GM19238 (cell line): ENCODE results near the gene PTH2.
A peak's percentile ranks its signal among the peaks of the same experiment; 100 is the strongest.
"Not testable (repeated sequence)": the region's sequence is repeated elsewhere in the genome, so short reads cannot be mapped to it uniquely, and the experiment has no call there.

Source experiments
- DNase-seq: peaks from one replicate; pipeline ENCODE4 v3.0.0; 2011; ENCODE audit warnings: low spot score; ENCODE audit not compliant: insufficient read length

The PTH2 gene

GRCh38 chr19:49448432-49448786 is 25.2 kb upstream of the PTH2 start:
- no peak for DNase-seq

- no peak for DNase-seq
Observed at GRCh38 chr19:49447485-49448431, 24.5 kb upstream of the PTH2 start.

- no peak for DNase-seq
Observed at GRCh38 chr19:49445997-49446396, 22.8 kb upstream of the PTH2 start.

DNA sequence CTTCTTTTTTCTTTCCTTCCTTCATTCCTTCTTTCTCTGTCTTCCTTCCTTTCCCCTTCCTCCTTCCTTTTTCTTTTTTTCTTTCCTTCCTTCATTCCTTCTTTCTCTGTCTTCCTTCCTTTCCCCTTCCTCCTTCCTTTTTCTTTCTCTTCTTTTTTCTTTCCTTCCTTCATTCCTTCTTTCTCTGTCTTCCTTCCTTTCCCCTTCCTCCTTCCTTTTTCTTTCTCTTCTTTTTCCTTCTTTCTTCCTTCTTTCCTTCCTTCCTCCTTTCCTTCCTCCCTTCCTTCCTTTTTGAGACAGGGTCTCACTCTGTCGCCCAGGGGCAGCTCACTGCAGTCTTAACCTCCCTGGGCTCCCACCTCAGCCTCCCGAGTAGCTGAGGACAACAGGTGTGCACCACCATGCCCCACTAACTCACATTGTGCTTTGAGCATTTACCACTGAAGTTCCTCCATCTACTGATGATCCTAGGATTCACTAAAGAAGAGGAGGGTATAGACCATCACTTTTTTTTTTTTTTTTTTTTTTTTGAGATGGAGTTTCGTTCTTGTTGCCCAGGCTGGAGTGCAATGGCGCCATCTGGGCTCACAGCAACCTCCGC is 21.0 kb upstream of the PTH2 start:
- DNase-seq = not testable (repeated sequence)

- peak; percentile 97 for DNase-seq
Observed at GRCh38 chr19:49443366-49444099, 20.3 kb upstream of the PTH2 start.

GRCh38 chr19:49442771-49443365 is 19.6 kb upstream of the PTH2 start:
- peak; percentile 70 for DNase-seq

DNA sequence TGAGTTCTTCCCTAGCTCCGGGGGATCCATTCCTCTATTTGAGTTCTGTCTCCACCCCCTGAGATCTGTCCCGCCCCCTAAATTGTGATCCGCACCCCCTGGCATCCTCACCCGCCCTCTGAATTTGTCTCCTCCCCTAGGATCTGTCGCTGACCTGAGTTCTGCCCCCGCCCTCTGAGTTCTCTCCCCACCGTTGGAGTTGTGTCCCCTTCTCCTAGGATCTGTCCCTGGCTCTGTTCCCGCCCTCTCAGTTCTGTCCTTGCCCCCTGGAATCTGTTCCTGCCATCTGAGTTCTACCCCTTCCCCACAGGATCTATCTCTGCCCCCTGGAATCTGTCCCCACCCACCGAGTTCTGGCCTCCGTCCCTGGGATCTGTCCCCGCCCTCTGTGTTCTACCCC is 19.1 kb upstream of the PTH2 start:
- no peak for DNase-seq

- no peak for DNase-seq
Observed at GRCh38 chr19:49441960-49442350, 18.7 kb upstream of the PTH2 start.

DNA sequence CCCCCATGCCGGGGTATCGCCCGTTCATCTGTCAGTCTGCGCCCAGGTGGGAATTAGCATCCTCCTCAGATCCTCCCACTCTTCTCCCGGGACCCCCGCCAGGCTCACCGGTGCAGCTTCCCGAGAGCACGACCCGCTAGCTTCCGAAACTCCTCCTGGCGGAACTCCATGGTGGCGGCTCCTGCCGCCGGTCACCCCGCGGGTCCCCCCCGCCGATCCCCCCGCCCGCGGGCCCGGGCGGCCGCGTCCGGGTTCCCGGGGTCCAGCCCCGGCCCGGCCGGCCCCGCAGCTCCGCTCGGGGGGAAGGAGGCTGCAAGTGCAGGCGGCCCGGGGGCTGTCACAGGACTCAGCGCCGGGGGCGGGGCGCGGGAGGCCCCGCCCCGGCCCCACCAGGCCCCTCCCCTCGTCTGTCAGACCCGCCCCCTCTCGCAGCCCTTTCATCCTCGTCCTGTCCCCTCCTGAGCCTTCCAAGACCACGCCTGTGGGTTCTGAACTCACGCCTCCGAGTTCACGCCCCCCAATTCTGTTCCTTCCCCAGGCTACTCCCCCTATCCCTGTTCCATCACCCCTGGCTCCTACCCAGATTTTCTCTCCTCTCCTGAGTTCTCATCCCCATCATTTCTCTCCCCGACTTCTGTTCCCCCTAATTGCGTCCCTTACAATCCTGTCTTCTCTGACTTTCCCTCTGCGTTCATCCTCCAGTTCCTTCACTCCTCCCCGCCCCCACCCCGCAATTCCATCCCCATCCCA is 18.1 kb upstream of the PTH2 start, which contains the start of gene SLC17A7:
SLC17A7 (minus strand) TSS at position 318 of the 750 bp plus-strand sequence; CDS start at position 170, 148 bp downstream.
- no peak for DNase-seq

DNA sequence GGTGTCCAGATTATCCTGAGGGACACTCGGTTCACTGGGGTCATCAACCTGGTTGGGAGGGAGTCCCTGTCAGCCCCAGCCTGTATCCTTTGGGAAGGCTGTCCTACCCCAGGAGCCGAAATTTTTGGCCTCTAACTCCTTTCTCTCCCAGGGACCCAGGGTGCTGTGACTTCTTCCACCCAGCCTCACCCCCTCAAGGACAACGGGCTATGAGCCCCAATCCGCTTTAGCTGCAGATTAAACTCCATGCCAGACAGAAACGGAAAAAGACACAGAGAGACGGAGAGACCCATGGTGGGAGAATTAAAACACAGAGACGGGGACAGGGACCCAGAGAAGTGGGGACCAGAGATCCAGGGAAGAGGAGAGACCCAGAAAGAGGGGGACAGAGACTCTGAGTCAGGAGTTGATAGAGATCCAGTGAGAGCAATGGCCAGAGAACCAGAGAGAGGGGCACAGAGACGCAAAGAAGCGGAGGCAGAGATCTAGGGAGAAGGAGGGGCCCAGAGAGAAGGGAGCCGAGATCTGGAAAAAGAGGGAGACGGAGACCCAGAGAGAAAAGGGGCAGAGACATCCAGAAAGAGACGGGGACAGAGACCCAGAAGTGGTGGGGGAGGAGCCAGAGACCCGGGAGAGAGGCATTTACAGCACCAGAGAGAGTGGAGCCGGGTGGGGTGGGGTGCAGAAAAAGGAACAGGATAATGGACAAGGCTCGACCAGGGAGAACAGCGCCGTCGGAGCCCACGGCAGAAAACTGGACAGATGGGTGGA is 17.4 kb upstream of the PTH2 start:
- DNase-seq = no peak

GRCh38 chr19:49439836-49440235 is 16.6 kb upstream of the PTH2 start:
- DNase-seq = no peak

DNA sequence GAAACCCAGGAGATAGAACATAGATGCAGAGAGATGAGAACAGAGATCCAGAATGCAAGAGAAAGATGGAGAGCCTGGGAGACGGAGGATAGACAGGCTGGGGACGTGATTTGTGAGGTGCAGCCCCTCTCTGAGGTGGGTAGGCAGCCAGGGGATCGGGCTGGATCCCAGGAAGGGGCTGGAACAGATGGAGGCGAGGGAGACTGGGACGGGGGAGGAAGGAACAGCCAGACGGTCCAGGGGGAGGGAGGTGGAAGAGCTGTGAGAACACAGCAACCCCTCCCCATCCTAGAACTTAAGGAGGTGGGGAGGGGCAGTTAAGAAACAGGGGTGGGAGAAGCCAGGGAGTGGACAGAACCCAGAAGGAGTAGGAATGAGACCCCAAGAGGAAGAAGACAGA is 15.0 kb upstream of the PTH2 start:
- no peak for DNase-seq

- DNase-seq = no peak
Observed at GRCh38 chr19:49437231-49437630, 14.0 kb upstream of the PTH2 start.

DNA sequence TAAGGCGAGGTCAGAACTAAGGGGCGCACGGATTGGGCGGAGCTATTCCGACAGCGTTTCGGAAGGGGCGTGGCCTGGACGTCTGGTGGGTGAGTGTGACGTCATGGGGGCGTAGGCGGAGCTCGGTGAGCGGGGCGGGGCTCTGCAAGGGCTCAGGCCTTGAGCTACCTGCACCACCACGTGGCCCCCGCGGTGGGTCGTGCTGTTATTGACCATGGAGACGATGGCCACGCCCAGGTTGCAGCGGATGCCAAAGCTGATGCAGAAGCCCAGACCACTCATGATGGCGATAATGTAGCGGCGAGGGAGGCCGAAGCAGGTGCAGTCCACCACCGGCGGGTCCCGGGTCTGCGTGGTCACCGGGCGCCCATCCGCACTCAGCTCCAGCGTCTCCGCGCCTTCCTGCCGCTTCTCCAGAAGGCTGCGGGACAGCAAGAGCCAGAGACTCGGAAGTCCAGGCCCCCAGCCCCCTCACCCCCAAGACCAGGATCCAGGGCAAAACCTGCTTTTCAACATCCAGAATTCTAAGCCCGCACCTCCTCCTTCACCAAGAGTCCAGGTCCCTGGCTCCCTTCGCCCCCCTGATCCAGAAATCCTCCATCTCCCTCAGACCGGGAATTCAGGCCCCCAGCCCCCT is 13.3 kb upstream of the PTH2 start:
- DNase-seq = no peak

DNA sequence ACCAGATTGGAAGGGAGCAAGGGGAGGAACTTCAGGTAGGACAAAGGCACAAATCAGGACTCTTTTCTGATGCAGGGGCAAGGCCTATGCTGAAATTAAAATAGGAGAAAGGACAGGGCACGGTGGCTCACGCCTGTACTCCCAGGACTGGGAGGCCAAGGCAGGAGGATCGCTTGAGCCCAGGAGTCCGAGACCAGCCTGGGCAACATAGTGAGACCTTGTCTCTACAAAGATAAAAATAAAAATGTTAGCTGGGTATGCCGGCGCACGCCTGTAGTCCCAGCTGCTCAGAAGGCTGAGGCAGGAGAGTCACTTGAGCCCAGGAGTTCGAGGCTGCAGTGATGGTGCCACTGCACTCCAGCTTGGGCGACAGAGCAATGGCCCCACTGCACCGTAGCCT is 12.4 kb upstream of the PTH2 start:
- DNase-seq = no peak

- DNase-seq = no peak
Observed at GRCh38 chr19:49434907-49435583, 11.8 kb upstream of the PTH2 start.

GRCh38 chr19:49433240-49433901 is 10.1 kb upstream of the PTH2 start:
- DNase-seq = no peak
